DOHH2 (cell line): ENCODE measurements around the gene DENND1B.

Source experiments
- CTCF ChIP-seq: fragments of 200-600 bp; sonication (generic); IDR thresholded peaks from one replicate; pipeline ENCODE4 v1.5.1; 2014; ENCODE audit warnings: antibody characterized with exemption, mild to moderate bottlenecking, low read depth, low read length; ENCODE audit not compliant: poor library complexity, severe bottlenecking
- EZH2phosphoT487 ChIP-seq: fragments of 200-600 bp; sonication (generic); IDR thresholded peaks from 2 replicates; pipeline ENCODE4 v1.6.1; 2017; ENCODE audit warnings: borderline replicate concordance, mild to moderate bottlenecking, antibody characterized with exemption, low read length, moderate library complexity, mixed read lengths

- TF ChIP-seq CTCF (no peak), EZH2phosphoT487 (no peak)
Observed at GRCh38 chr1:197774466-197775281, 606 bp downstream of the DENND1B start.
